Measurements from ENCODE around the gene SRGAP2C. TPM values are rescaled to one million over a fixed set of nuclear protein-coding genes. Genes with fewer than 3 reads are reported as not detected.
"Not testable (repeated sequence)": the region's sequence is repeated elsewhere in the genome, so short reads cannot be mapped to it uniquely, and the experiment has no call there.

The SRGAP2C gene
- total RNA-seq, result 10 to 100 TPM; 23.5 to 32.8 (median 30.7) TPM

- TF ChIP-seq CTCF (IDR thresholded peaks at IDR 0.05; ENCODE audit: low read depth), result not testable (repeated sequence)
Observed at GRCh38 chr1:121184290-121185127, at the start of gene SRGAP2C, which contains the start of gene FAM72B. SRGAP2C (plus strand) TSS chr1:121184975; CDS start chr1:121187447, 2,472 bp downstream. FAM72B (minus strand) TSS chr1:121184340; CDS start chr1:121183489, 851 bp downstream.

- no peak for TF ChIP-seq CTCF (IDR thresholded peaks at IDR 0.05; ENCODE audit: low read depth)
Observed at GRCh38 chr1:121408354-121408753, 223.6 kb downstream of the SRGAP2C start.

- TF ChIP-seq CTCF (IDR thresholded peaks at IDR 0.05; ENCODE audit: low read depth), result no peak
Observed at GRCh38 chr1:121413821-121414220, 229.0 kb downstream of the SRGAP2C start.

- no peak for TF ChIP-seq CTCF (IDR thresholded peaks at IDR 0.05; ENCODE audit: low read depth)
Observed at GRCh38 chr1:121414905-121415304, 230.1 kb downstream of the SRGAP2C start.

GRCh38 chr1:121417325-121417923, 232.6 kb downstream of the SRGAP2C start:
- no peak for TF ChIP-seq CTCF (IDR thresholded peaks at IDR 0.05; ENCODE audit: low read depth)

- TF ChIP-seq CTCF (IDR thresholded peaks at IDR 0.05; ENCODE audit: low read depth), result no peak
Observed at GRCh38 chr1:121418369-121419049, 233.7 kb downstream of the SRGAP2C start.

- TF ChIP-seq CTCF (IDR thresholded peaks at IDR 0.05; ENCODE audit: low read depth), result no peak
Observed at GRCh38 chr1:121440993-121441392, 256.2 kb downstream of the SRGAP2C start.
